ENCODE data around the gene BTNL2. TPM values are rescaled to one million over a fixed set of nuclear protein-coding genes. Genes with fewer than 3 reads are reported as not detected.

The BTNL2 gene, protein sequence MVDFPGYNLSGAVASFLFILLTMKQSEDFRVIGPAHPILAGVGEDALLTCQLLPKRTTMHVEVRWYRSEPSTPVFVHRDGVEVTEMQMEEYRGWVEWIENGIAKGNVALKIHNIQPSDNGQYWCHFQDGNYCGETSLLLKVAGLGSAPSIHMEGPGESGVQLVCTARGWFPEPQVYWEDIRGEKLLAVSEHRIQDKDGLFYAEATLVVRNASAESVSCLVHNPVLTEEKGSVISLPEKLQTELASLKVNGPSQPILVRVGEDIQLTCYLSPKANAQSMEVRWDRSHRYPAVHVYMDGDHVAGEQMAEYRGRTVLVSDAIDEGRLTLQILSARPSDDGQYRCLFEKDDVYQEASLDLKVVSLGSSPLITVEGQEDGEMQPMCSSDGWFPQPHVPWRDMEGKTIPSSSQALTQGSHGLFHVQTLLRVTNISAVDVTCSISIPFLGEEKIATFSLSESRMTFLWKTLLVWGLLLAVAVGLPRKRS
- not detected in 5 replicates for total RNA-seq (2022; extraction: Qiagen RNA extraction)

DNA sequence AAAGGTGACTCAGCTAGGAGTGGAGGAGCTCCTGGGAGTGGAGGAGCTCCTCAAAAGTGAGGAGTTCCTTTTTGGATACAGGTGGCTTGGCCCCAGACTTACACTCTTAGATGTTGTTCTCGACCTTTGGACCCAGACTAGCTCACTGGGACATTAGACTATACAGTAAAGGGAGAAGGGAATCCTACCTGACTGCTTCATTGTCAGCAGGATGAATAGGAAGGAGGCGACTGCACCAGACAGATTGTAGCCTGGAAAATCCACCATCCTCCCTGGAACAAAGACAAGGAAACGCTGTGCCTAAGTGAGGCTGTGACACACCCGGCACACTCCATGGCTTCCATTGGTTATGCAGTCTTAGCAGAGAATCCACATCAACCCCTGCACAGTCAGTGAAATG is at the start of gene BTNL2:
BTNL2 (minus strand) TSS at position 325 of the 400 bp plus-strand sequence; CDS start at position 267, 58 bp downstream.

DNA sequence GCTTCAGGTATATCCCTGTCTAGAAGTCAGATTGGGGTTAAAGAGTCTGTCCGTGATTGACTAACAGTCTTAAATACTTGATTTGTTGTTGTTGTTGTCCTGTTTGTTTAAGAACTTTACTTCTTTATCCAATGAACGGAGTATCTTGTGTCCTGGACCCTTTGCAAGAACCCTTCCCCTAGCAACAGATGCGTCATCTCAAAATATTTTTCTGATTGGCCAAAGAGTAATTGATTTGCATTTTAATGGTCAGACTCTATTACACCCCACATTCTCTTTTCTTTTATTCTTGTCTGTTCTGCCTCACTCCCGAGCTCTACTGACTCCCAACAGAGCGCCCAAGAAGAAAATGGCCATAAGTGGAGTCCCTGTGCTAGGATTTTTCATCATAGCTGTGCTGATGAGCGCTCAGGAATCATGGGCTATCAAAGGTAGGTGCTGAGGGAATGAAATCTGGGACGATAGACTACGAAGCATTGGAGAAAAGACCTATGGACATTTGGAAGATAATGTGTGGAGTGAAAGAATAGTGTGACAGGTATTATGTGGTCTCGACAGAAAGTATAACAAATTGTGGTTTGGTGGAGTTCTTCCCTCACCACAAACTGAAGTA is 32.7 kb upstream of the BTNL2 start, which contains the start of gene HLA-DRA:
HLA-DRA (plus strand) TSS at position 286 of the 613 bp plus-strand sequence; CDS start at position 350, 64 bp downstream.

DNA sequence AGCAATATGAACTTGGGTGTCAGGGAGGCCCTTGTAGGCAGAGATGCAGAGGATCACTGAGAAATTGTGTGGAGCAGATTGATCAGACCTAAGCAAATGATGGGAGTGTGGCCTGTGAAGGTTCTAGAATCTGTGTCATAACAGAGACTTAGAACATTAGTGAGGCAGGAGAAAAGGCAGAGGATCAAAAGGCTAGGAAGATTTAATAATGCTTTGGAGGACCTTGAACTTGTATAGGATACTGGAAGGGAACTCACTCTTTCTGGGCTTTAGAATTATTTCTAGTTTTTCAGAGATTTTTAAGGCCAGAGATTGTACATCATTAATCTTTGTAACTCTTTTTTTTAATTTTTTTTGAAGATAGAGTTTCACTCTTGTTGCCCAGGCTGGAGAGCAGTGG is 35.2 kb downstream of the BTNL2 start, which contains the start of gene TSBP1:
TSBP1 (minus strand) TSS at position 101 of the 400 bp plus-strand sequence. CDS start 197 bp downstream, outside the sequence.

Other genes with a start within 250 kb of the BTNL2 start
- gene EGFL8, start 242.6 kb downstream of the BTNL2 start, total RNA-seq (2022; extraction: Qiagen RNA extraction), result 0.56 to 1.9 TPM (median 1.9 TPM) in 5 replicates
- gene AGPAT1, start 231.1 kb downstream of the BTNL2 start, total RNA-seq (2022; extraction: Qiagen RNA extraction), result 35.3 to 43.1 TPM (median 42.4 TPM) in 5 replicates
- gene RNF5, start 228.8 kb downstream of the BTNL2 start, total RNA-seq (2022; extraction: Qiagen RNA extraction), result 34.8 to 46.4 TPM (median 45.5 TPM) in 5 replicates
- 1.1 to 2.0 TPM (median 1.7 TPM) in 5 replicates for gene AGER, start 222.9 kb downstream of the BTNL2 start, total RNA-seq (2022; extraction: Qiagen RNA extraction)
- 14.1 to 17.3 TPM (median 15.9 TPM) in 5 replicates for gene PBX2, start 217.0 kb downstream of the BTNL2 start, total RNA-seq (2022; extraction: Qiagen RNA extraction)
- 0.34 to 0.40 TPM (median 0.35 TPM) in 5 replicates for gene GPSM3, start 214.5 kb downstream of the BTNL2 start, total RNA-seq (2022; extraction: Qiagen RNA extraction)
- gene NOTCH4, start 183.1 kb downstream of the BTNL2 start, total RNA-seq (2022; extraction: Qiagen RNA extraction), result 0.60 to 0.95 TPM (median 0.81 TPM) in 5 replicates
- not detected in 5 replicates for gene TSBP1, start 35.3 kb downstream of the BTNL2 start, total RNA-seq (2022; extraction: Qiagen RNA extraction)
- not detected in 5 replicates for gene HLA-DRA, start 32.7 kb upstream of the BTNL2 start, total RNA-seq (2022; extraction: Qiagen RNA extraction)
- gene HLA-DRB5, start 123.1 kb upstream of the BTNL2 start, total RNA-seq (2022; extraction: Qiagen RNA extraction), result not detected in 5 replicates
- gene HLA-DRB1, start 182.7 kb upstream of the BTNL2 start, total RNA-seq (2022; extraction: Qiagen RNA extraction), result not detected in 5 replicates
- not detected in 5 replicates for gene HLA-DQA1, start 230.2 kb upstream of the BTNL2 start, total RNA-seq (2022; extraction: Qiagen RNA extraction)

Data from A549 treated with AZD2906 at 1 μM for 4 hours (cell line).